ENCODE results near the gene RAVER1.
"Not testable (repeated sequence)": the region's sequence is repeated elsewhere in the genome, so short reads cannot be mapped to it uniquely, and the experiment has no call there.

The RAVER1 gene

GRCh38 chr19:10339977-10340376 lies 6.6 kb upstream of the RAVER1 start:
- DNase-seq: no peak

GRCh38 chr19:10339380-10339960 lies 6.1 kb upstream of the RAVER1 start, which contains the start of gene ICAM3:
Gene ICAM3, minus strand, starts transcription at chr19:10339624. Its CDS starts 10 bp downstream, at chr19:10339614.
- peak; percentile 77 to 83 for DNase-seq

- peak; percentile 33 to 50 for DNase-seq
These were observed 5.6 kb upstream of the RAVER1 start for GRCh38 chr19:10338940-10339339.

- not testable (repeated sequence) for DNase-seq
These were observed 3.4 kb upstream of the RAVER1 start for GRCh38 chr19:10336725-10337124.

GRCh38 chr19:10335352-10335985 lies 2.1 kb upstream of the RAVER1 start:
- DNase-seq: no peak

- peak; percentile 67 to 75 for DNase-seq
These were observed 1.4 kb upstream of the RAVER1 start for GRCh38 chr19:10334588-10335351.

- no peak for DNase-seq
These were observed 644 bp upstream of the RAVER1 start for GRCh38 chr19:10333758-10334587.

- no peak for DNase-seq
These were observed 968 bp downstream of the RAVER1 start for GRCh38 chr19:10332158-10332964.

GRCh38 chr19:10329555-10329954 lies 3.8 kb downstream of the RAVER1 start:
- no peak for DNase-seq

GRCh38 chr19:10328558-10329429 lies 4.5 kb downstream of the RAVER1 start:
- no peak for DNase-seq

- no peak for DNase-seq
These were observed 5.5 kb downstream of the RAVER1 start for GRCh38 chr19:10327793-10328192.

- DNase-seq: no peak
These were observed 7.6 kb downstream of the RAVER1 start for GRCh38 chr19:10325732-10326131.

GRCh38 chr19:10321874-10322835 lies 11.2 kb downstream of the RAVER1 start:
- DNase-seq: no peak

GRCh38 chr19:10321417-10321797 lies 11.9 kb downstream of the RAVER1 start:
- no peak for DNase-seq

- DNase-seq: no peak
These were observed 12.5 kb downstream of the RAVER1 start for GRCh38 chr19:10320602-10321416.

- DNase-seq: no peak
These were observed 14.3 kb downstream of the RAVER1 start for GRCh38 chr19:10318807-10319682.

GRCh38 chr19:10317857-10318462 lies 15.4 kb downstream of the RAVER1 start:
- DNase-seq: no peak

All from activated CD4-positive, alpha-beta T cell treated with anti-CD3 and anti-CD28 coated beads, Interleukin-2, amount 50 U/mL, for 48 hours (primary cell).